Thoracic aorta (tissue), 2 donors: ENCODE results near the gene MYLK. TPM values are rescaled to one million over a fixed set of nuclear protein-coding genes. Genes with fewer than 3 reads are reported as not detected.

Experiments used
- ATAC-seq: fragments of 150-250 bp; one replicate; pipeline ENCODE4 v1.8.0; 2017; ENCODE audit warnings: low read depth; ENCODE audit not compliant: insufficient number of reproducible peaks, low FRiP score
- DNase-seq: peaks from one replicate; pipeline ENCODE4 v3.0.0-alpha.2; 2020; ENCODE audit warnings: low spot score
- H3K27ac ChIP-seq, 2 donors: fragments of 200-600 bp; sonication (generic); 1 replicate in 1 of 2; 2 replicates in 1 of 2; pipeline ENCODE4 v1.5.1; 2016; ENCODE audit warnings: mild to moderate bottlenecking in 2 of 2, moderate library complexity in 2 of 2
- H3K27me3 ChIP-seq: fragments of 200-600 bp; sonication (generic); replicated peaks from 2 replicates; pipeline ENCODE4 v1.6.0; 2016; ENCODE audit warnings: mild to moderate bottlenecking; ENCODE audit not compliant: insufficient read depth
- H3K36me3 ChIP-seq: fragments of 200-600 bp; sonication (generic); one replicate; pipeline ENCODE4 v1.5.1; 2016
- H3K4me1 ChIP-seq, 2 donors: fragments of 200-600 bp; sonication (generic); 1 replicate in 1 of 2; 2 replicates in 1 of 2; pipeline versions ENCODE4 v1.5.1 to v1.6.0; 2016; ENCODE audit warnings: low read depth in 2 of 2, mild to moderate bottlenecking in 1 of 2; ENCODE audit not compliant: control insufficient read depth in 1 of 2
- H3K4me3 ChIP-seq: fragments of 200-600 bp; sonication (generic); 2 replicates; pipeline ENCODE4 v1.5.1; 2016; ENCODE audit warnings: mild to moderate bottlenecking
- H3K9me3 ChIP-seq: fragments of 200-600 bp; sonication (generic); 2 replicates; pipeline ENCODE4 v1.5.1; 2016
- CTCF ChIP-seq: fragments of 200-600 bp; sonication (generic); IDR thresholded peaks from one replicate; pipeline ENCODE4 v1.5.1; 2019; ENCODE audit warnings: antibody characterized with exemption
- total RNA-seq, 2 donors: library from RNA; depleted of rRNA; stranded (reverse); fragments of >200 nt; gene quantifications; one replicate each; pipeline versions ENCODE4 v1.1.0 to v1.2.3, GENCODE V29; 2016

Gene MYLK
- total RNA-seq, 2 donors from 2014 or later = 483 to 563 TPM

DNA sequence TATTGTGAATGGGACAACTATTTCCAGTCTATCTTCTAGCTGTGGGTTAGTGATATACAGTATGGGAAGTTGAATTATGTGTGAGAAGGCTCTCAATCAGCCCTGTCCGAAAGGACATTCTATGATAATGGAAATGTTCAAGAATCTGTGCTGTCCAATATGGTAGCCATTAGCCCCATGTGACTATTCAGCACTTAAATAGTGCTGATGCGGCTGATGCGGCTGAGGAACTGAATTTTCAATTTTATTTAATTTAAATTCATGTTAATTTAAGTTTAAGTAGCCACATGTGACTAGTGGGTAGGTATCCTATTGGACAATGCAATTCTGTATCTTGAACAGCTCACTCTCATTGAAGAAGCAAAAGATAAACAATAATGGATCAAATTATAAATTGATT is 98.5 kb downstream of the MYLK start:
- H3K4me3 ChIP-seq = no peak overlapping the region
- ATAC-seq (no peak), DNase-seq (no peak)
- peaks cover 4% of the 10 kb centered on the region for H3K36me3 ChIP-seq
- no peak overlapping the region for H3K27ac ChIP-seq
- H3K4me1 ChIP-seq = peaks cover 28 to 44% of the 10 kb centered on the region in 2 donors
- no peak for TF ChIP-seq CTCF
- H3K27me3 ChIP-seq = no peaks in the 10 kb centered on the region
- no peaks in the 10 kb centered on the region for H3K9me3 ChIP-seq

DNA sequence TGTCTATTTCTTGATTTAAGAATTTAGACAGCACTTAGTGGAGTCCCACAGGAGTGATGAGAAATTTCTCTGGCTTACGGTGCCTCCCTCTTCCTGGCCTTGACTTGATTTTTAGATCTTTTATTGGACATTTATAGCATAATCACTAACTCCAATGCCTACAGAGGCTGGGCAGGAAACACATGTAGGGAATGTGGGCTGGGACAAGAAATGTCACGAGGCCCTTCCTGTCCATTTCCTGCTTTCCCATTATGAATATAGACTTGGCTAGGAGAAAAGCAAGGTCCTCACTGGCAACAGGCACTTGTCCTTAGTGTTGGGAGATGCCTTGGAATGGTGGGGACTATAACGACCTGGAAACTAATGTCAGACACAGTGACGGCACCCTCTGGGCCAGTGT is 100.3 kb downstream of the MYLK start:
- ATAC-seq (no peak), DNase-seq (no peak)
- H3K4me3 ChIP-seq = no peak overlapping the region
- peak overlapping the region; percentile 34 to 92 for H3K27ac ChIP-seq
- H3K36me3 ChIP-seq = no peaks in the 10 kb centered on the region
- peaks cover 42 to 58% of the 10 kb centered on the region in 2 donors for H3K4me1 ChIP-seq
- no peak for TF ChIP-seq CTCF
- H3K27me3 ChIP-seq = no peaks in the 10 kb centered on the region
- no peaks in the 10 kb centered on the region for H3K9me3 ChIP-seq

GRCh38 chr3:123783050-123783689 is 101.0 kb downstream of the MYLK start:
- Histone ChIP-seq H3K9me3 (no peaks in the 10 kb centered on the region), H3K4me1 (peaks cover 46 to 60% of the 10 kb centered on the region in 2 donors), H3K27ac (peak overlapping the region; percentile 83 to 92), H3K36me3 (no peaks in the 10 kb centered on the region), H3K4me3 (no peak overlapping the region), H3K27me3 (no peaks in the 10 kb centered on the region)
- ATAC-seq (no peak), DNase-seq (no peak)
- TF ChIP-seq CTCF = no peak

GRCh38 chr3:123782488-123782887 is 101.6 kb downstream of the MYLK start:
- no peak overlapping the region for H3K4me3 ChIP-seq
- peak overlapping the region; percentile 83 to 92 for H3K27ac ChIP-seq
- no peaks in the 10 kb centered on the region for H3K9me3 ChIP-seq
- no peaks in the 10 kb centered on the region for H3K36me3 ChIP-seq
- peaks cover 49 to 62% of the 10 kb centered on the region in 2 donors for H3K4me1 ChIP-seq
- DNase-seq (no peak), ATAC-seq (no peak)
- no peak for TF ChIP-seq CTCF
- no peaks in the 10 kb centered on the region for H3K27me3 ChIP-seq

DNA sequence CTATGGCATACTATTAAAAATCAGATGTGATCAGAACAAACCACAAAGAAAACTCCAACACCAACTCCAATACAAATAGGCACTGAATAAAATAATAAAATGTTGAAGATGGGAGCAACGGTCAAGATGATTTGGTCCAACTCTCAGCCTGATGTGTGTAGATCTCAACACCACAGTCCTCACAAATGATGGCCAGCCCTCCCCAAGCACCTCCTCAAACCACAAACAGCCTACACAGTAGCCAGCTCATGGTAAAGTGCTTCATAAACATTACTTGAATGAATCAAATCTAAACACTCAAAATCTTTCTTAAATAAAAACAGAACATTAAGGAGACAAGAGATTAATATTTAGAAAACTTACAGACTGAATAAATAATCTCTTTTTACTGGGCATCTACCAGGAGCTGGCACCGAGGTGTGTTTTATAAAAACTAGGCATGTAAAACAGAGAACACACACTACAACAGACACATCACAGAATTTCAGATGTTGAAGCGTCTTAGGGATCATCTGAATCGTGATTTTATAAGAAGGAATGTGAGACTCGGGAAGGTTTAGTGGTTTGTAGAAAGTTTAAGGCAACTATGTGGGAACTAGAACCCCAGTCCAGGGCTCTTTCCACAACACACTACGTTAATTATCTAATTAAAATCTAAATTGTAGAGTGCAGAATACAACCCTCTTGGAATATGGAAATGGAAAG is 102.4 kb downstream of the MYLK start:
- DNase-seq (no peak), ATAC-seq (no peak)
- H3K4me3 ChIP-seq = no peak overlapping the region
- H3K27me3 ChIP-seq = no peaks in the 10 kb centered on the region
- H3K9me3 ChIP-seq = no peaks in the 10 kb centered on the region
- peaks cover 55 to 70% of the 10 kb centered on the region in 2 donors for H3K4me1 ChIP-seq
- no peak for TF ChIP-seq CTCF
- H3K36me3 ChIP-seq = no peaks in the 10 kb centered on the region
- peak overlapping the region; percentile 83 to 92 for H3K27ac ChIP-seq
